HG02588 (cell line): ENCODE results near the gene SHISA4.
"Not testable (repeated sequence)": the region's sequence is repeated elsewhere in the genome, so short reads cannot be mapped to it uniquely, and the experiment has no call there.

Experiments used
- ATAC-seq: cut with Tn5 transposase; IDR thresholded peaks from one replicate; pipeline ENCODE4 v1.9.1; 2021; ENCODE audit warnings: mild to moderate bottlenecking, moderate library complexity; ENCODE audit not compliant: unreplicated experiment

Gene SHISA4

GRCh38 chr1:201888282-201889089 lies at the start of gene SHISA4:
Gene SHISA4, plus strand, starts transcription at chr1:201888898. Its CDS starts 97 bp downstream, at chr1:201888995.
- ATAC-seq, result no peak

- ATAC-seq, result not testable (repeated sequence)
These were observed 49.6 kb upstream of the SHISA4 start for GRCh38 chr1:201839089-201839488.

GRCh38 chr1:201840055-201840454 lies 48.6 kb upstream of the SHISA4 start:
- ATAC-seq, result no peak

GRCh38 chr1:201840490-201840889 lies 48.2 kb upstream of the SHISA4 start:
- no peak for ATAC-seq

GRCh38 chr1:201841265-201841912 lies 47.3 kb upstream of the SHISA4 start:
- no peak for ATAC-seq

GRCh38 chr1:201842472-201843027 lies 46.1 kb upstream of the SHISA4 start:
- ATAC-seq, result no peak

- ATAC-seq, result no peak
These were observed 43.2 kb upstream of the SHISA4 start for GRCh38 chr1:201845331-201846083.

GRCh38 chr1:201847150-201847549 lies 41.5 kb upstream of the SHISA4 start:
- no peak for ATAC-seq

- ATAC-seq, result no peak
These were observed 40.5 kb upstream of the SHISA4 start for GRCh38 chr1:201848230-201848629.

GRCh38 chr1:201849372-201850052 lies 39.2 kb upstream of the SHISA4 start:
- no peak for ATAC-seq

GRCh38 chr1:201850053-201850397 lies 38.7 kb upstream of the SHISA4 start:
- no peak for ATAC-seq

- ATAC-seq, result no peak
These were observed 36.7 kb upstream of the SHISA4 start for GRCh38 chr1:201851949-201852348.

GRCh38 chr1:201856722-201857121 lies 32.0 kb upstream of the SHISA4 start:
- ATAC-seq, result not testable (repeated sequence)

- ATAC-seq, result no peak
These were observed 29.3 kb upstream of the SHISA4 start for GRCh38 chr1:201859424-201859823.

- ATAC-seq, result no peak
These were observed 27.2 kb upstream of the SHISA4 start for GRCh38 chr1:201861448-201861847.

- ATAC-seq, result no peak
These were observed 18.3 kb upstream of the SHISA4 start for GRCh38 chr1:201870397-201870796.

- ATAC-seq, result no peak
These were observed 14.0 kb upstream of the SHISA4 start for GRCh38 chr1:201874672-201875071.

GRCh38 chr1:201876148-201876818 lies 12.4 kb upstream of the SHISA4 start:
- ATAC-seq, result no peak

- ATAC-seq, result no peak
These were observed 10.8 kb upstream of the SHISA4 start for GRCh38 chr1:201877877-201878401.
